HG02759 (cell line): Measurements from ENCODE around the gene AQP3.
"Not testable (repeated sequence)": the region's sequence is repeated elsewhere in the genome, so short reads cannot be mapped to it uniquely, and the experiment has no call there.

Experiments
- ATAC-seq: cut with Tn5 transposase; IDR thresholded peaks from one replicate; pipeline ENCODE4 v1.9.1; 2021; ENCODE audit warnings: mild to moderate bottlenecking, moderate library complexity; ENCODE audit not compliant: unreplicated experiment

Gene AQP3

DNA sequence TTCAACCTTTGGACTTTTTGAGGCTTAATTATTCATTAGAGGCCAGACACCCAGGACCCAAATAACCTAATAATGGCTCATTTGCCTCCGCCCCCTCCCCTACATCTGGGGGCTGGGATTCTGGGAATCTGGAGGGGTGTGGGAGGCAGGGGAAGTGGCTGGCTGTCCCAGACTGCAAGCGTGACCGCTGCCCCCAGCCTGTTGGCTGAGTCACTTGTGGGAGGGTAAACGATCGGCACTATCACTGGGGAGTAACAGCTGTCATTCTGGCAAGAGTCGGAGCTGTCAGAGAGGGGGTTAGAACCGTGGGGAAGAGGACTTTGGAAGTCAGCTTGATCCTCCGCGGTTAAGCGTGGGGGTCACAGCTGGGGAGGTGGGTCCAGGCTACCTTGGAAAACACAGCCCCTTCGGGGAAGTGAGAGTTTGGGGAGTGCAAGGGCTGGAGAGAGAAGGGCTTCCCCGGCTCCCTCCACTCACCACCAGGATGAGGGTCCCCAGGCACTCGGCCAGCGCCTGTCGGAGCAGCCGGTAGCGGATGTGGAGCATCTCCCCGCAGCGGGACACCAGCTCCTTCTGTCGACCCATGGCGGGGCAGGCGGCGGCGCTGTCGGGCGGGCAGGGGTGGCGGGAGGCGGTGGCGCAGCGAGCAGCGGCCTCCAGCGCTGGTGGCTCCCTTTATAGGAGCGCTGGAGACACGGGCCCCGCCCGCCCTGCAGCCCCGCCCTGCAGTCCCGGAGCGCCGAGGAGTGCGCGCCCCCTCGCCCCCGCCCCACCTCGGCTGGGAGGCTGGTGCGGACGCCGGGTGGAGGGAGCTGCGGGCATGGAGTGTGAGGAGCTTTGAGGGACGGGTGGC is at the start of gene AQP3:
Gene AQP3, minus strand, starts transcription at position 648 of the 853 bp plus-strand sequence. Its CDS starts 63 bp downstream, at position 585.
- peak; percentile 35 for ATAC-seq

DNA sequence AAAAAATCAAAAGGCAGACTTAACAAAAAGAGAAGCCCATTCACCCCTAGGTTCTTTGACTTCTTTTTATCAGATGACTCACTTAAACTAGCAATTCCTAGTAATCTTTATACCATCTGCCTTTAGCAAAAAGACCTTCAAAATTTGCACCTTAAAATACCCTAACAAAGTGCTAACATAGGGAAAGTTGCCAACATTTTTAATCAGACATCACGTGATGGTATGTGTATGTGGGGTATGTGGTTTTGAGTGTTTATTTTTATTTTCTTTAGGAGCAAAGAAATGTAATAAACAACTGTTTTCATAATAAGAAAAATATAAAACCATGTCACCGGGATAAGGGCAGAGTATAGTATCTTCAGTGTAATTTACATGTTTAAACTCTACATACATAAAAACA is 46.4 kb upstream of the AQP3 start:
- not testable (repeated sequence) for ATAC-seq

DNA sequence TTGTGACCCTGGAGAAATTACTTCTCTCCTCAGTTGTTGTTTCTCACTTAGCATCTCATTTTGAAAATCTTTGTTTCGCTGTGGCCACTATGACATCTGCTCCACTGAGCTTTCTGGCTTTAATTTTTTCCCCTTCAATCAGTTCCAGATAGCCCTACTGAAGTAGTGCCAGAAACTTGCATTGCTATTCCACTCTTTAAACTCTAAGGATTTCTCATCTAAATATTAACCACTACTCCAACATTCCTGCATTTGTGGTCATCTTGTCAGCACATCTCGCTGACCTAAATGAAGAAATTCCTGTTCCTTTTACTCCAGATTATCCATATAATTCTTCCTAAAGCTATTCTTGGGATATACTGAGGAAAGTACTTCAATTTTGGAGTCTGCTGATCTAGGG is 41.7 kb upstream of the AQP3 start:
- ATAC-seq, result no peak

DNA sequence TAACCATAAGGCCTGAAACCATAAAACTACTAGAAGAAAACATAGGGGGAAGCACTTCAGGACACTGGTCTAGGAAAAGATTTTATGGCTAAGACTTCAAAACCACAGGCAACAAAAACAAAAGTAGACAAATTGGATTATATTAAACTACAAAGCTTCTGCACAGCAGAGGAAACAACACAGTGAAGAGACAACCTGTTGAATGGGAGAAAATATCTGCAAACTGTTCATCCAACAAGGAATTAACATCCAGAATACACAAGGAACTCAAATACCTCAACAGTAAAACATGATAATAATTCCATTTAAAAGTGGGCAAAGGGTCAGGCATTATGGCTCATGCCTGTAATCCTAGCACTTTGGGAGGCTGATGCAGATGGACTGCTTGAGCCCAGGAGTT is 37.9 kb upstream of the AQP3 start:
- not testable (repeated sequence) for ATAC-seq

DNA sequence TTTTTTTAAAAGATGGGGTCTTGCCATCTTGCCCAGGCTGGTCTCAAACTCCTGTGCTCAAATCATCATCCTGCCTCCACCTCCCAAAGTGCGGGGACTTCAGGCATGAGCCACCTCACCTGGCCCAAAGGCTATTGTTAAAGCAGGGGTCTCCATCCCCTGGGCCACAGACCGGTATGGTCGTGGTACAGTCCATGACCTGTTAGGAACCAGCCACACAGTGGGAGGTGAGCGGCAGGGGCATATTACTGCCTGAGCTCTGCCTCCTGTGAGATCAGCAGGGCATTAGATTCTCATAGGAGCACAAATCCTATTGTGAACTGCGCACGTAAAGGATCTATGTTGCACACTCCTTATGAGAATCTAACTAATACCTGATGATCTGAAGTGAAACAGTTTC is 33.6 kb upstream of the AQP3 start:
- no peak for ATAC-seq

DNA sequence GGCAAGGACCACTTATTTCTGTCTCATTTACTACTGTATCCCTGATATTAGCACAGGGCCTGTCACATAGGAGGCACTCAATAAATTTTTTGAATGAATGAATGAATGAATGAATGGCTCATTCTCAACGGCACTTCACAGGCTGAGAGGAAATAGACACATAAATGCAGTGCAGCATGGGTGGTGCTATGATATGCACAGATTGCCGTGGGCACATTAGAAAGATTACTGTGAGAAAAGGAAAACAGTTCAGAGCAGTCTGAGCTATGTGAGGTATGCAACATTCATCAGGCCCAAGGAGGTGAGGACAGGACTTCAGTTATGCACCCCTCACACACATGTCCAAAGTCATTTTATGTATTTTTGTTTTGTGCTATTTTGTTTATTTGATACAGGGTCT is 32.7 kb upstream of the AQP3 start:
- ATAC-seq, result no peak

DNA sequence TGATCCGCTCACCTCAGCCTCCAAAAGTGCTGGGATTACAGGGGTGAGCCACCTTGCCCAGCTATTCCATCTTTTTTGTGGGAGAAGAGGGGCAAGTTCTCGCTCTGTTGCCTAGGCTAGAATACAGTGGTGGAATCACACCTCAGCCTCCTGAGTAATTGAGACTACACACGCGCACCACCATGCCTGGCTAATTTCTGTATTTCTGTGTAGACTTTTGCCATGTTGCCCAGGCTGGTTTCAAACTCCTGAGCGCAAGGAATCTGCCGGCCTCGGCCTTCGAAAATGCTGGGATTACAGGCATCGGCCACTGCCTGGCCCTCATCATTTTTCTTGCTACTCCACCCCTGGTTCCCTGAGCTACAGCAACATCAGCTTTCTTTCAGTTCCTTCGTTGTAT is 29.1 kb upstream of the AQP3 start:
- ATAC-seq, result no peak

DNA sequence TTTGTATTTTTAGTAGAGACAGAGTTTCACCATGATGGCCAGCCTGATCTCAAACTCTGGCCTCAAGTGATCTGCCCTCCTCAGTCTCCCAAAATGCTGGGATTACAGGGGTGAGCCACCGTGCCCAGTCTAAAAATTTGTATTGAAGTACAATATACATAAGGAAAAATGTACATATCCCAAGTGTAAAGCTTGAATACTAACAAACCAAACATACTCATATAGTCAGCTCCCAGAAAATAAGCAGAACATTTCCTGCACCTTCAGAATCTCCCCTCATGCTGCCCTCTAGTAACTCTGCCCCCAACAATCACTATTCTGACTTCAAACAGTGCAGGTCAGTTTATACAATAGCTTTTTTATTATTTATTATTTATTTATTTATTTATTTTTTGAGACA is 28.0 kb upstream of the AQP3 start:
- no peak for ATAC-seq

DNA sequence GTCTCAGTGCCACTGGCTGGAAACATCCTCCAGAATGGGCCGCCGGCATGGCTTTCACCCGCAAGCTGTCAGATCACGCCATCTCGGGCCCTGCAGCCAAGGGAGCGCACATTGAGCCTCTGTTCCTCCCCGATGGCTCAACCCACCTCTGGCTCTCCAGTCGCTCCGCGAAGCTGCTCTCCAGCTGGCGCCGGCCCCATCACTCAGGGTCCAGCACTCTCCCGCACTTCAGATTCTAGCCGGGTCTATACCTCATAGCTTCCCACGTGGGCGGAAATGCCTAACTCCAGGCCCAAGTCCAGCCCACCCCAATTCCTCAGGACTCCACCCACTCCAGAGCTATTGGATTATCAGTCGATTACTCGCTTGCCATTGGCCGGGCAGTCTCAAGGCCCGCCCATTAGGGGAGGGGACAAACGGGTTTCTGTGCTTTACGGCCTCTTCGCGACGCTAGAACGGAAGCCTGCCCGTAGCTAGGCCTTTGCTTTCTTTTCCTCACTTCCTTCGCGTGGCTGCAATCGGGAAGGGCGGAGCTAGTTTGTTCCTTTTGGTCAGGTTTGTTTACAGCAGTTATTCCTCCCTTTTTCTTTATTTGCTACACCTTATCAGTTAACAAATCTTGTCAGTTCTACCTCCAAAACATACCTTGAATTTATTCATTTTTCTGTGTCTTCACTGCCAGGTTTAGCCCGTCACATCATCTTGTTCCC is 26.4 kb upstream of the AQP3 start, which contains the start of gene NOL6:
Gene NOL6, minus strand, starts transcription at position 282 of the 710 bp plus-strand sequence. Its CDS starts 82 bp downstream, at position 200.
- ATAC-seq, result peak; percentile 99

DNA sequence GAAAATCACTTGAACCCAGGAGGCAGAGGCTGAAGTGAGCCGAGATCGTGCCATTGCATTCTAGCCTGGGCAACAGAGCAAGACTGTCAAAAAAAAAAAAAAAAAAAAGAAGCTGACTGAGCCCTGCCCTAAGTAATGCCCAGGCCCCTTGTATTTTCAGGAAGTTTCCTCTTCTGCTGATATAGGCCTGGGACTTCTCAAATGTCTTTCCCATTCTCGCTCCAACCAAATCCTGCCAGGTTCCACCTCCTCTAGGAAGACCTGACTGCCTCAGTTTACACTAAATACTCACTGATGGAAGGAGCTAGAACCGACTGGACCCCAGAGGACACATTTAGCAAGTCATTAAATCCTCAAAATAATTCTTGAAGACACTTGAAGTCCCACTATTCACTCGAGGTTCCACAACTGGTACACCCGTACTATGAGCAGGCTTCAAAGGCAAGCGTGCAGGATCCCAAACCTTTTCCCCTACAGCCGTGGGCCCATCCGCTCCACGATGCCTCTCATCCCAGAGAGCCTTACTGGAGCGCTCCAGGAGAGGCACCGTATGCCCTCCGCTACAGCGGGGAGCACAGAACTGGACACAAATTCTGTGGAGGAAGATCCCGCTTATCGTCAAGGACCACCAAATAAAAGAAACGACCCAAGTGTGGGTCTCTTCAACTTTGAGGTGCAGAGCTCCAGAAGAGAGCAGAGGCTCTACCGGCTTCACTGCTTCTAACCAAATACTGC is 25.7 kb upstream of the AQP3 start:
- ATAC-seq, result no peak

DNA sequence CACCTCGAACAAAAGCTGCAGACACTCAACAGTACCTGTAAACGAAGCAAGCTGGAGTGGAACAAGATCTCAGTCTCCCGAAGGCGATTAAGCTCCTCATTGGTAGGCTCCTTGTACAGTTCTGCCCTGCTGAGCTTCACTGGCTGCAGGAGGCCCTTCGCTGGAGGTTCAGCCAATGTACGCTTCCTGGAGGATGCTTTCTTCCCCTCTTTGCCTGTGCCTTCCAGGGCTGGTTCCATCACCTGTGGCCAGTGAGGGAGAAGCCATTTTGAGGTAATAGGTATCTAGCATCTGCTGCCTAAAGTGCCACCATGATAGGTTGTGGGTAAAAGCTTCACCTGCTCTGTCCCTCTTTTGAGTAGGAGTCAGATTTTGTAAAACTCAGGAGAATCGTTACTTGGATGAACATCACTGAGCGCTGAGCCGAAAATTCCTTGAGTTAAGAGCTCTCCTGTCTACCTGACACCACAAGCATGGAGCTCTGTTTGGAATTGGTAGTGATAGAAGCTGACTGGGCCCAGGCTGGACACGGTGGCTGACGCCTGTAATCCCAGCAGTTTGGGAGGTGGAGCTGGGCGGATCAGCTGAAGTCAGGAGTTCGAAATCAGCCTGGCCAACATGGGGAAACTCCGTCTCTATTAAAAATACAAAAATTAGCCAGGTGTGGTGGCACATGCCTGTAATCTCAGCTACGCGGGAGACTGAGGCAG is 24.9 kb upstream of the AQP3 start:
- ATAC-seq, result no peak

DNA sequence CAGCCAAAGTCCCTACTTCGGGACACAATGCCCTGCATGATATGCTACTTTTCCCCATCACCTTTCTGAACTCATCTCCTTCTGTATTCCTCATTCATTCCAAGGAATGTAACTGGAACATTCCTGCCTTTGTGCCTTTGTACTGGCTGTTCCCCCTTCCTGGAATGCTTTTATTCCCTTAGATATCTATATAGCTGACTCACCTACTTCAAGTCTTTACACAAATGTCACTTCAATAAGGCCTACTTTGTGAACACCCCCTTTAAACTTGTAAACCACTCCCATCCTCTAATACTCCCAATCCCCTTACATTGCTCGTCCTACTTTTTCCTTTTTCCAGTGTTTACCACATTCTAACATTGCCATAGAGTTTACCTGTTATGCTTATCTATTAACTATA is 24.0 kb upstream of the AQP3 start:
- no peak for ATAC-seq

DNA sequence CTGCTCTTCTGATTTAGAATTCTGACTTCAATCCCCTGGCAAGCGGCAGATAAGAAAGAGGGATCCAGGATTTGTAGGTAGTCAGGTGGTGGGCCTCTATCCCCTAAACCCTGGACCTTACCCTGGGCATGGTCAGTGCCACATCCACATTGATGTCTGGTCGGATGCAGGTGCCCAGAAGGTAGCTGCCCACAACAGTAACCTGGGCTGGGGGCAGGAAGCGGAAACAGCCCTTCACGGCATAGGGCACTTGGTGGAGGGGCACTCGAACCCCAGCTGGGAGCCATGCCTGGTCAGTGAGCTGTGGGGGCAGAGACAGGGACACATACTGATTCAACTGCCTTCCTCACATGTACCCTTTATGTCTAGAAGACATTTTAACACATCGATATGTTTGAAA is 22.5 kb upstream of the AQP3 start:
- ATAC-seq, result no peak

DNA sequence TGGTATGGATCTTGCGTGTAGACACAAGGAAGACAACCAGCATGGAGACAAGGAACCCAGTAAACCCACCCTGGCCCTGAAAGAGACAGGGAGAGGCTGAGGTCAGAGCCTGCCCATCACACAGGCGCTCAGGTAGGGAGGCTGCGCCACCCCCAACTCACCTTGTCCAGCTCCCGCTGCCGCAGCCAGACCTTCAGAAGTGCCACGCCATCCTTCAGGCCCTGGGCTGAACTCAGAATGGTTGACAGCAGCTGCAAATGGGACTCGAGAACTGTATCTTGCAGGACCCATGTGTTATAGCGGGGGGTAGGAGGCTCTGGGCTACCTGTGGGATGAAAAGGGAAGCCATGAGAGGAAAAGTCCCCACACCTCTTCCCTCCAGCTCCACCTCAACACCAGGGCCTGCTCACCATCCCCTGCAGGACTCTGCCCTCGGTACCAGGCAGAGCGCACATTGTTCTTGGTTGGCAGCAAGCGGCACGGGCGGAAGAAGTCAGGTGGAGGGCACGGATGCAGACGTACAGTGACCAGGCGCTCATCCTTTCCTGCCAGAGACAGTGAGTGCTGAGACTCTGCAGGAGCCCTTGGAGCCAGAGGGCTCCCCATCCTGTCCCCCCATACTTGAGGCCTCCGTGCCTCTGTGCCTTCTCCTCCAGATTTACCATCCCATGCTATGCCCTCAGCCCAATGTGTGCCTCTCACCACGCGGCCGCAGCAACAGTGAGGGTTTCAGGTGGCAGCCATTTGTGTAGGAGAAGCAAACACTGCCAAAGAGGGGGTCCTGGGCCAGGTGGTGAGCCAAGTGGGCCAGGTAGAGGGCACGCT is 21.6 kb upstream of the AQP3 start:
- ATAC-seq, result no peak

DNA sequence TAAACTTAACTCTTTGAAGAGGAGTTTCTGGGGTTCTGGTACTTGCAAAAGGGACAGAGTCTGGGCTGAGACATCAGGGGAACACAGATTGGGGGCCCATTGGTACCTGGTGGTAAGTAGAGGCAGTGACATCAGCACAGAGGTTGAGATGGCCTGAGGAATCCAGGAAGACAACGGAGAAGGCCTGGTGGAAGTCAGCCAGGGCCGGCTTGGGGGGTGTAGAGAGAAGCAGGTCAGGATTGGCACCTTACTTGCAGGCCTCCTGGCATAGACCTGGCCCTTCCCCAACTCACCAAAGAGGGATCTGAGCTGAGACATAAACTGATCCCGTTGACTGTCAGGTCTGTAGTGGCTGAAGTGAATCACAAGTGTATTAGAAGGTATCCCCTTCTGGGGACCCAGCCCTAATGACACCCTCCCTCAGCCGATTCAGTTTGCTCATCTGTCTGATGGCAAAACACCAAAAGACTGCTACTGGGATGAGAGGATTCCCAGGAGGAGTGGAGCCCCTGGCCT is 20.9 kb upstream of the AQP3 start:
- no peak for ATAC-seq

DNA sequence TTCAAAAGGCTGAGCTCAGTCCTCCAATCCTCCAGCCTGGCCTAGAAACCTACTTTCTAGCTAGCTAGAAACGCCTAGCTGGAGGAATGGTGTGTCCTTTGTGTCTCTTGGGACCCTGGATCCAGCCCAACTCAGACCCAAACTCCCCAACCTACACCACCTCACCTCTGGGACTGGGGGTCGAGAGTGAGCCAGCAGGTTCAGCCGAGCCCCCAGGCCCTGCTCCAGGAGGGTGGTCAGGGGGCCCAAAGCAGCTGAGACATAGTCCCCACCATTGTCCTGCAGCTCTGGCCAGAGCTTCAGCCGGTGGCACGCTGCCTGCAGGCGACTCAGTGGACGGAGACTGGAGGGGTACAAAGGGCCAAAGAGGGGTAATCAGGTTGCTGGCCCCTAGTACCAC is 20.1 kb upstream of the AQP3 start:
- no peak for ATAC-seq

DNA sequence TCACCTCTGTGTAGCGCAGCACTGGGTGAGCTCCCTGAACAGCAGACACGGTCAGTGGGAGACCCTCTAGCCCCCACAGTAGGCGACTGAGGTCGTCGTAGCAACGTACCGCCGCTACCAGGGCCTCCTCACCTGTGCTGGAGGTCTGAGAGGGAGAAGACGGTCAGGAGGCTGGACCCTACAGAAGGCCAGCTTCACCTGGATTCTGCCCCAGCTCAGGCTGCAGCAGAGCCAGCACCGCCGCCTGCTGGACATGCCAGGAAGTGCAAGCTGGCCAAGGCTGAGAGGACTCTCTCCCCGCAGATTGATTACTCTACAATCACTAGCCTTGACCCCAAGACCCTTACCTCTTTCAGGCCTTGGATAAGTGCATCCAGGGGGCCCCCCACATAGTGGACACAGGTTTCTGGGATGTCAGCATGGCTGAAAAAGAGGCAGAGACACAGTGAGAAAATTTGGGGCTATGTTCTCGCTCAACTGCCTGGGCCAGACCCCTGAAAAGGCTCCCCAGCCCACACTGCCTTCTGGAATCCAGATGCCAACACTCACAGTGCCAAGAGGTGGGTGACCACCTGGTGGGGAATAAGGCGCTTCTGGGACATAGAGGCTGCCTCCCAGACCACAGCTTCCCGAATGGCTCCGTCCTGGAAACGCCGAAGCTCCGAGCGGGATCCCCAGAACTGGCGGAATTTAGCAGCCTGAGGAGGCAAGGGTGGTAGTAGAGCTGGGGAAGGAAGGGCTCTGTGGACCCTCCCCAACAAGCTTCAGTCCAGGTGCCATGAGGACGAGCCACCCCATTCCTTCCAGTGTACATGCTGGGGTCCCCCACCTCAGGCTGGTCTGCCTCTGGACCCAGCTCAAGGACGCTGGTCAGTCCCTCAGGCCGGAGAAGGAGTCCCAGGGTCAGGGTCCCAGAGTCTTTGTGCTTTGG is 19.4 kb upstream of the AQP3 start:
- ATAC-seq, result peak; percentile 56
